Measurements from ENCODE around the gene DACH1.

The DACH1 gene

DNA sequence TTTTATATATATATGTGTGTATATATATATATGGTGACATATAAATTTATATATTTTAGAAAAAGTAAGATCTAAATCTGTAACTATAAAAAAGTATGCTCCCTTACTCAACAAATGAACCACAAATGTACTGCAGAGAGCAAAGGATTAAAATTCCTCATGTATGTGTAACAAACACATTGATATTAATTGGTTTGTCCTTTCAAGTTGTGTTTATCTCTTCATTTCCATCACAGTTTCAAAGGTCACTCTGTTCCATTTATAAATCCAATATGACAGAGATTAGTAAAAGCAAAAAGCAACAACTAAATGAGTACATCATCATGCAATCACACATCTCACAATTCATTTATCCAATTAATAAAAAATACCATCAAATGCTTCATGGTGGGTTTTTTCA lies 247.9 kb downstream of the DACH1 start:
- no peak for DNase-seq

DNA sequence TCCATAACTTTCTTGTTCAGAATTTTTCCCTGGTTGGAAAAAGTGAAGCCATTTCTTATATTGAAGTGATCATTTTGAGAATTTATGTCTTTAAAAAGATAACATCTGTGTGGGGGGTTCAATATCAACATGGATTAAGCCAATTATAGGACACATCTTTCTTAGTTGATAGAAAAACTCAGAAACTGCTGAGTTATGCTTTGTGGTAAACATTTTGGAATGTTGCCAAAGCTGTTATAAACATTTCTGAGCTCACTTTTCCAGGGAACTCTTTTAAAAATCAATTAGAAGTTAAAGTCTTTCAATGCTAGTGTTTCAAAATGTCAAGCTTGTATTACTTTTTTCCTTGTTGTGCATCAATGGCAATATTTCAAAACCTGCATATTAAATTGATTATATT lies 248.8 kb downstream of the DACH1 start:
- no peak for DNase-seq

DNA sequence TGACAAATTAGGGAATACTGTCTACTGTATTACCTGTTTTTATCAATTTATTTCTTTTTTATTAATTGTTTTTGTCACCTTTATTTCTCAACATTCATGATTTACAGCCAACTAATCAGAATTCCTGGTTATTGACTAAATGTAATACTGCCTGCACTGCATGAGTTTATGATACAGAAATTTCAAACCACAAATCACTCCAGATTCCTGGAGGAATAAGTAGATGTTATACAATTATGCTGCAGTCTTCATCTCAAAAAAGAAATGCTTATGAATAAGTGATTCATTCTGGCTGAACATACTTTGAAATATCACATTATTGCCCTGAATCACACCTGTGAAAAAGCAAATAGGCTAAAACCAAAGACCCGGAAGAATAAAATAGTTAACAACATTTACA lies 249.7 kb downstream of the DACH1 start:
- no peak for DNase-seq

DNA sequence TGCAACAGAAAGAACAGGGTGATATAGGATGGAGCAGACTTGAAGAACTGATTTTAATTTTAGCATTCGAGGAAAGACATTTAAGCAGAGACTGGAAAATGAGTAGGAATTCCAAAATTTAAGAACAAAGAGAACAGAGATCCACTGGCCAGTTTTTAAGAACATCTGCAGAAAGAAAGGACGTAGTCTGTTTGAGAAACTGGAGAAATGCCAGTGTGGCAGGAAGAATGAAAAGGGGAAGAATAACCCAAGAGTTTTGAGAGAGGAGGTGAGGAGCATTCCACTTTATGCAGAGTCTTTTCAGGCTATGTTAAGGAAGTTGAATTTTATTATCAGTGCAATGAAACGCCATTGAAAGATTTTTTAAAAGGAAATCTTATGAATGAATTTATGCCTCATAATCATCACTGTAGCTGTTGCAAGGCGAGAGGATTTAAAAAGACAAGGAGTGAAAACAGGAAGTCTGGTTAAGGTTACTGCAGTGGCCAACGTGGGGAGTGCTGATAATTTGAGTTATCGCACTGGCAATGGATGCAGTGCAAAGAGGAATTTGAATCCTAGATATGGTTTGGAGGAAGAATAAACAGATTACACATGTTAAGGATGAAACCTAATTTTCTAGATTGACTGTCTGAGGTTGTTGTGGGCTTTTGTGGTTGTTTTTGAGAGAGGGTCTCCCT lies 253.8 kb downstream of the DACH1 start:
- no peak for DNase-seq

DNA sequence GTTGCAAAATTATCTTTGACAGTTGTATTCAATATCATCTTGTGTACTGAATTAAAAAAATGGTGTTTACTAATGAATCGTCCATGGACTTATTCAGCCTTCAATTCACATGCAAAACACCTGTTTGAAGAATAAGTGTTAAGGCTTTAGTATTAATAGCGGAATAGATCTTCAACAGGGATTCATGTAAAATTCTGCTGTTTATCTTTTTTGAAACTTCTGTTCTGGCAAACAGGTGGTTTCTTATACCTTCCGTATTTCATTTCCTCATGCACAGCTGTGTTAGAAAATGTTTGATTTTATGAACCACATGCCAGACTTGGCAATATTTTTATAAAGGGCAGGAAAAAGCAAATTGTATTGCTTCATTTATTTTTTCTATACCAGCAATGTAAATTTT lies 255.7 kb downstream of the DACH1 start:
- DNase-seq, result no peak

DNA sequence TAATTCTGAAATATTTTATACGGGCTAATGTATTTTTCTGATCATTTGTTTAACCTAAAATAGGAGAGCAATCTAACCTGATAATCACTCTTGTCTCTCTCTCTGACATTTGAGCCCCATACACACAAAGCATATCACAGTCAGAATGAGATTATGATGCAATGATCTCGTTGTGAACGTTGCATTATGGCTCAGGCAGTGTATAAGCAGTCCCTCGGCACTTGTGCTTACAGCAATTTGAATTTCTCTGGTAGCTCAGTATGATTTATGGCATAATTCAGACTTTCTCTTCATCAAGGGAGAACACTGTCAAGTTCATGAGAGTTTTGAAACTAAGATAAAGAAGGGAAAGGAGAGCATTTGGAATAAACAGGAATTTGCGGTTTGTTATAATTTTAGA lies 256.1 kb downstream of the DACH1 start:
- DNase-seq, result peak in 1 of 2 experiments; percentile 27

DNA sequence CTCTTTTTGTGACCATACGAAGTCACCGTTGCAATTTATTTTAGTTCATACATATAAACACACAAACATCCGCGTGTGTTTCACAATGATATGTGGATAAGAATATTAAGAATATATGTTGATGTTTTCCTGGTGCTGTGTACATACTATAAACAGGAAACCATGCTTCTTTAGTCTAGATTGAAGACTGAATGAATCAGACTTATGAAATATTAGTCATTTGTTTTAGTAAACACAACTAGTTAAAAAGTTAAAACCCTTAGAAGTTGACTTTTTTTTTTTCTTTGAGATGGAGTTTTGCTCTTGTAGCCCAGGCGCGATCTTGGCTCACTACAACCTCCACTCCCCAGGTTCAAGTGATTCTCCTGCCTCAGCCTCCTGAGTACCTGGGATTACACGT lies 257.7 kb downstream of the DACH1 start:
- DNase-seq, result no peak

DNA sequence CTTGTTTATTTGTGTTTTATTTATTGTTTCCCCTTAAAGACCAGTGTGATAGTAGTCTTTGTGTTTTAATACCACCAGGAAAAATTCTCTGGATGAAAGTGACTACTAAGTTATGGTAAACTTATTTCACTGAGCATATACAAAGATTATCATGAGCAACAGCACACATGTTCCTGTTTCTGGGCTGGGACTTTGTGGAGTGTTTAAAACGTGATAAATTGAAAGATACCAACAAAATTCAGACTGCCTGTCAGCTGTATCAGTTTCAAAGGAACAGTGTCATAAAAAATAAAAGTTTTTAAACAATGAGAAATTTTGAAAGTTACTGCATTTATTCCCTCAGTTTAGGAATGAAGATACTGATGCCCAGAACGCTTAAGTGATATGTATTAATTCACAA lies 259.4 kb downstream of the DACH1 start:
- no peak for DNase-seq

DNA sequence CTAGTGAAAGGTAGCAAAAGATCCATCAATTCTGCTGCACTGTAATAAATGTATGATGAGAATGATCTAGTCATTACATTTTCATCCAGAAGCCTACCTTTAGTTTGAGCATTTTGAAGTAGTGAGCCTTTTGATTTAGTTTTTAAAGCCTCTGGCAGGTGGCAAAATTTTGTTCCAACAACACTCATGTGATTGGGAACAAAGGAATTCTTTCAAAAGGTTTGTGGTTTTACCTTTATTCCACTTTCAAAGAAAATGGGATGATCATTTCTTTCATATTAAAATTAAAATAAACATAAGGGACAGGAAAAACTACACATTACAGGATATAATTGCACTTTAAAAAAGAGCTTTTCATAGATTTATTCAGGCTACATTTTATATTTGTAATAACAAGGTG lies 260.2 kb downstream of the DACH1 start:
- no peak for DNase-seq

DNA sequence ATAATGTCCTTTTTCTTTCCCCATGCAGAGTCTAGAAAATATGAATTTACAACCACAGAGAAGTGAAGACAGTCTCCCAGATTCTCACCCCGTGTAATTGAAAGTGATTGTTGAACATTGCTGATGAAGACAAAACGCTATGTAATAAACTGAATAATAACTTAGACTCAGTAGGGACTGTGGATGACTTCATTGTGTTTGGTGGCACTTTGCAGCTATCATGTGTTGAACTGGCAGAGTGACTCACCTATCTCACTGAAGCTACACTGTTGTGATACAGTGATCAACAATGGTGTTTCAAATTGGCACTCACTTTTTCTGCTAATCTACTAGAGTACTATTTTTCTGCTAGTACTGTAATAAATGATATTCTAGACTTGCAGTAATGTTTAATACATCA lies 261.3 kb downstream of the DACH1 start:
- DNase-seq, result no peak

DNA sequence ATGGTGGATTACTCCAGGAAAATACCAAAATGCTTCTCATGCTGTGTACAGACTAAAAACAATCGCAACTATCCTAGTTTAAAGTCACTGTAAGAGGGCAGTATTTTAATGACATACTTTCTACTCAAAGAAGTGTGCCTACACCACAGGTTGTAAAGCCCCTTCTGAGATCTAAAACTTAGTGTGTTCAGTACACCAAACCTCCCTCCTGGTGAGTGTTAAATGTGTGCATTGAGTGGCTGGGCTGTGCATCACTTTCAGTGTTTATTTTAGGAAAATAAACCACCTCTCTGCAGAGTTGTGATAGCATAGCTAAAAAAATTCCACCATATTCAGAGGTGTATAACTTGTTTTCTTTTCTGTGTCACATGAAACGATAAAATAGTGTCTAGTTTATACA lies 263.7 kb downstream of the DACH1 start:
- peak in 1 of 2 experiments; percentile 19 for DNase-seq

DNA sequence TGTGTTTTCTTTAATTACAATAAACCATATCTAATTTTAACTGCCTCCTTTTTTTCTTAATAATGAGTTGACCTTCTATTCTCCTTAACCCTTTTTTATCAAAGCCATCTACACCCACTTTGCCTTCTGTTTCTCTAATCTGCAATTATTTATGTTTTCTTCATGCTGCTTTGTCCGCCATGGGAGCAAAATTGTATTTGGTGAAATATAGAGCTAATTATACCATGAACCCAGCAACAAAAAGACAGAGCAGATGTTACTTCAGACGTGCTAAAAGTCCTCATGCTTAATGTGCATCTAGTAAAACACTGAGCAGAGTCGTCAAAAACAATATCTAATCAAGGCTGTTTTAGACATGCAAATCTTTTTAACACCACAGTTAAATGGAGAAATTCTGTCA lies 264.7 kb downstream of the DACH1 start:
- peak; percentile 82 to 83 for DNase-seq

DNA sequence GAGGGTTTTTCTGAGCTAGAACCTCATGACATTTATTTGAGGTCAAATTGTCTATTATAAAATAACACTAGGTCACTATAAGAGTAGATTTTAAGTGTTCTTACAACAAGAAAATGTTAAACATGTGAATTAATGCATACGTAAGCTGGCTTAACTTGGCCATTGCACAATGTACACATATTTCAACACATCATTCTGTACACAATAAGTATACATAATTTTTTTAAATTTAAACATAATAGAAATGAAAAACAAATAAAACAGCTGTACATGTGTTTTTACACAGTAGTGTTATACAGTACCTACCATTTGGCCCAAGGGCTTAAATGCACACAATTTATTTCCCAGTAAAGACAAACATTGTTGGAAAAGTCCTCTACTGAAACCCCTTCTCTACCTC lies 269.9 kb downstream of the DACH1 start:
- DNase-seq, result no peak

DNA sequence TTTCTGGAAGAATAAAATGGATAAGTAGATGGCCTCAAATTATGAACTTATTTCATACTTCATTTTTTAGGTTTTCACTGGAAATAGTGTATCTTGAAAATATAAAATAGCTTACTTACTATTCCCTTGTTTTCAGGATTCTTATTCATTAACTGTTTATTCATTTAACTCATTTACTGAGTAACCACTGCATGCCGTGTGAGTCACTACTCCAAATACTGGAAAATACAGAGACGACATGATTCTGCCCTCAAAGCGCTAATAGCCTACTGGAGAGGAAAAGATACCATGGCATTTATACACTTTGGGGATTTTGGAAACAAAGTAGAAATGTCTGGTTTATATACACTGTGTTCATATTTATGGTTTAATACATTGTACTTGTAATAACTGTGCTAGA lies 270.9 kb downstream of the DACH1 start:
- DNase-seq, result no peak

DNA sequence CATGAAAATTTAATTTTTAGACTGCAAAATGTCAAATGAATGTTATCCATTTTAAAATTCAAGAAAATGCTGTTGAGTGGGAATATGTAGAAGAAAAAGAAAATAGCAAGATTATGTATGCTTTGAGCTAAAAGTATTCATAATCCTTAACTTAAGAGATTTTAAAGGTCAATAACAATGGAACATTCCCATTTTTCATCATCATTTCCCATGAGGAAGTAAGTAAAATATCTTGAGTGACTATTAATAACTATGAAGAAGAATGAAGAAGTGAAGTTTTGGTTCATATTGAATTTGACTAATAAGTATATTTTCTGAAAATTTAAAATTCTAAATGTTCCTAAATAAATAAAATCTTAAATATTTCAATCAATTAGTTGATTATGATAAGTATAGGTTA lies 273.4 kb downstream of the DACH1 start:
- no peak for DNase-seq

DNA sequence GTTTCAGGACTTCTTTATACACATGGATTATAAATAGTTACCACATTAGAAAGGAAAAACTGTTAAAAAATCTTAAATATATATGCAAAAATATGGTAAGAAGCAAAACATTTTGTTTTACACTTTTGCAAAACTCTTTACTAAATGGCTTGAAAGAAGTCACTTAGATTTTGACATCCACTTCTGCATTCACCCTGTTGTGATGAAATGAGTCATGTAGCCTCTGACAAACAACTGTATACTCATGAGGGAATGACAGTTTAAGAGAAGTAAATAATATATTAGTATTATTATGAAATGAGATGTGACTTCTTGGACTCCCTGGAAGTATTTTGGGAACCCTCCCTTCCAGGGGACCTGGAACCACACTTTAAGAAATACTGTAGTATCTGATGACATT lies 275.6 kb downstream of the DACH1 start:
- DNase-seq, result no peak

DNA sequence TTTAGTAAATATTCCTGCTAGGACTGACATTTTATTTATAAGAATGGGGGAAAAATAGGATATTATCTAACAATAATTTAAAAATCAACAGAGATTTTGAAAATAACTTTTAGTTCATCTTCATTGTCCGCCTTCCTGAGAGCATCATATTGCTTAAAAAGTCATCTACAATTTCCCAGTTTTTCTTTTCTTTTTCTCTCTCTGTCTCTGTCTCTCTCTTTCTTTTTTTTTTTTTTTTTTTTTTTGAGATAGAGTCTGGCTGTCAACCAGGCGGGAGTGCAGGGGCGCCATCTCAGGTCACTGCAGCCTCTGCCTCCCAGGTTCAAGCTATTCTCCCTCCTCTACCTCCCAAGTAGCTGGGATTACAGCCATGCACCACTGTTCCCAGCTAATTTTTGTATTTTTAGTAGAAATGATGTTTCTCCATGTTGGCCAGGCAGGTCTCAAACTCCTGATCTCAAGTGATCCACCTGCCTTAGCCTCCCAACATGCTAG lies 276.3 kb downstream of the DACH1 start:
- DNase-seq, result no peak

DNA sequence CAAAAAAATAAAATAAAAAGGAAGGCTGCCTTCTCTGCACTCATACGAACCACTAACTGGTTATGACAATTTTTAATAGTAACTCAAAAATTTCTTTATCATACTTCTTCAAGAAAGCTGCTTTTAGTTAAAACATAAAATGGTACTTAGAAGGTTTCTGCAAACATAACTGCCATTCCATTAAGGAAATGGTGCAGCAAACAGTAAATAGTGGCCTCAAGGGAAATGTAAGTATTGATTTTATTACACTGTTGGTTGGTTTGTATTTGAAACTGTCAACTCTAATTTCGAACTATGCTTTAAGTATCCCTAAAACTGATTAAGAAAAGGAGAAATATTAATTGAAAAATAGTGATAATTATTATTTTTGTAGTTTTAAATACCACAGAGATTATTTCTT lies 278.0 kb downstream of the DACH1 start:
- DNase-seq, result peak in 1 of 2 experiments; percentile 55

DNA sequence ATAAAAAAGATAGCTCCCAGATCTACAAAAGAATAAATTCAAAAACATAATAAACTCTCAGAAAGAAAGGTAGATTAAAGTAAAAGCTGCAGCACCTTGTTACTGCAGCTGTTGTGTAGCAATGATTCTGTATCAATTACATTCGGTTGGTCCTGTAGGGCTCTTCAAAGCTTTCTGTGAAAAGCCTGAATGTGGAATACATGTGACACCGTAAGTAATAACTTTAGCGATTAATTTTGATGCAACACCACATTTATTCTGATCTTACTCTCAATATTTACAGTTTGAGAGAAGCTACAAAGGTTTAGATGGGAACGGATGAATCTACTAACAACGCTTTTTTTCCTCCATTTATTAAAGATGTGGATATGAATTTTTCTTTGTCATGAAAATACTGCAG lies 279.2 kb downstream of the DACH1 start:
- DNase-seq, result no peak

DNA sequence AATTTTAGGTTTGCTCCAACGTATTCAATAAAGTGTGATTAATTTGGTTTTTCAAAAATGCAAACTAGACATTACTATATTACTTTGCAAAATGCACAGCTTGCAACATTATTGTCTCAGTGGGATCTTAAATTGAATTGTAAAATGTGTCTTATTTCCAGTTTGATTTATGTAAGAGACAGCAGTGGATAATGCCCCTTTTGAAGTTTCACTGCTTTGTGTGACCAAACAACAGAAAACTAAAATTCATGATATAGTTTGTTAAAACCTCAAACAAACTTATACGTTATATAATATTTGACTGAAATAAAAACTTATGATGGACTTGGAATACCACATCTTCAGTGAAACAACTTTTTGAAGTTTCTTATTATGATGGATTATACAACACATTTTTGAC lies 279.8 kb downstream of the DACH1 start:
- no peak for DNase-seq

DNA sequence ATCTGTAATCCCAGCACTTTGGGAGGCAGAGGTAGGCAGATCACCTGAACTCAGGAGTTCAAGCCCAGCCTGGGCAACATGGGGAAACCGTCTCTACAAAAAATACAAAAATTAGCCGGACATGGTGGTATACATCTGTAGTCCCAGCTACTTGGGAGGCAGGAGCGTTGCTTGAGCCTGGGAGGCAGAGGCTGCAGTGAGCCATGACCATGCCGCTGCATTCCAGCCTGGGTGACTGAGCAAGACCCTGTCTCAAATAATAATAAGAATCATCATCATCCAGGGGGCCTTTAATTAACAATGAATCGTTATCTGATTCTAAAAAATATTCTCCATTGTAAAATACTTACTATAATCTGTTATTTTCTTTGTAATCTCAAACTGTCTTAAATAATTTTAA lies 283.4 kb downstream of the DACH1 start:
- no peak for DNase-seq

DNA sequence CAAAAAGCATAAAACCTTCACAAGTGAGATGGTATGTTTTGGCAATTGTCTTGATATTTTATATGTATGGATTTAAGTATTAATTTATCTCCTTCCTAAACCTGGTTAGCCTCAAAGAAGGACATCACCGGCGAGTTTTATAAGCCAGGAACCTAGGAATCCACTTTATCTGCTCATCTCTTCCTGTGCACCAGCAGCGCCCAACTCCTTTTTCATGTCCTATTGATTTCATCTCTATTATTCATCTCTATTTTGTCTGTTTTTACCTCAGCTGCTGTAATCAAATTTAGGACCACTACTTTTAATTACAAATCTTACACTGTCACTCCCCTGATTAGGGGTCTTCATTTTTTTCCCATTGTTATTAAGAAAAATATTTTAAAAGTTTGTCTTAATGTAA lies 286.4 kb downstream of the DACH1 start:
- DNase-seq, result no peak

DNA sequence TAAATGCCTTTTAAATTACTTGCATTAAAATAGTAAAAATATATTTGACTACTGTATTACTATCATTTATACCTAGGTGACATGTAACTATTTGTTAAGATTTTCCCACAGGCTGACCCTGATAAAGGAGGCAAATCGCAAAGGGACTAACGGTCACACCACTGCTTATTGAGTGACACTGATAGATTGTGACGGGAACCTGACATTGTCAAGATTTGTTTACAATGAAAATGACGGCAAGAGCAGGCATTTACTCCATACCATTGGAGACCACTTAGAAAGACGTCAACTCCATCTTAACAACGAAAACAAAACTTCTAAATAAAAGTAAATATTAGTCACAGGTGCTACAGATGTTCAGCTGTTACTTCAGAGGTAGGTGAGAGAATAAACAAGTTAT lies 289.0 kb downstream of the DACH1 start:
- DNase-seq, result no peak

DNA sequence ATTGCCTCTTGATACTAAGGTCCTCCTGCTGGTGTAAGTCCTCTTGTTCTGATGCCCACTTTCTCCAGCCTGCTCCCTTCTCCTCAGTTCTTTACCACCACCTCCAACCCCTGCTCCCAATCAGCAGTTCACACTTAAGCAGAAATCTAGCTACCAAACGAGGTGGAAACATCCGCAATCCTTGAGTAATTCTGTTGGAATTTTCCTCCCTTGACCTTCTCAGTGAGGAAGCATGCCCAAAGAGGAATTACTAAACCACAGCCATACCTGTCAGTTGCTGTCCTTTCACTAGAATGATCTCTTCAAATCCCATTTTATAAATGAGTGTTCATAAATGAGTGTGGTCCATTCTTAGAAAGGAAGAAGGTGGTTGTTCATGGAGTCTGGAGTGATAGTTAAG lies 289.9 kb downstream of the DACH1 start:
- DNase-seq, result no peak

DNA sequence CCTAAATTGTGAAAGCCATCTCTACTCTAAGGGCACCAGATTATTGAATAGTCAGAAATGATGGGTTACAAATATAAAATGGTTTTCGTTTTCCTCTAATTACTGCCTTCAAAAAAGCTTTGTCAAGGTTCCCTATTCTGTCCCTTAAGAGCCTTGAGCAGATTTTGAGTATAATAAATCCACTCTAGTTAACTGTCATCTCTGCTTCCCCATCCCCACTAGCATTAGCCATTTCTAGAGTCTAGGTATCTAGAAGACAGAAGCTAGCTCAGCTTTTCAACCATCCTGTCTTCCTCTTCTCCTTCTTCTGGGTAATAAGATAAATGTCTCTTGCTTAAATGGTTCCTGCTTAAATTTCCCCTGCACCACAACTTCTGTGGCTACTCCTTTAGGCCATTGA lies 290.4 kb downstream of the DACH1 start:
- DNase-seq, result no peak

DNA sequence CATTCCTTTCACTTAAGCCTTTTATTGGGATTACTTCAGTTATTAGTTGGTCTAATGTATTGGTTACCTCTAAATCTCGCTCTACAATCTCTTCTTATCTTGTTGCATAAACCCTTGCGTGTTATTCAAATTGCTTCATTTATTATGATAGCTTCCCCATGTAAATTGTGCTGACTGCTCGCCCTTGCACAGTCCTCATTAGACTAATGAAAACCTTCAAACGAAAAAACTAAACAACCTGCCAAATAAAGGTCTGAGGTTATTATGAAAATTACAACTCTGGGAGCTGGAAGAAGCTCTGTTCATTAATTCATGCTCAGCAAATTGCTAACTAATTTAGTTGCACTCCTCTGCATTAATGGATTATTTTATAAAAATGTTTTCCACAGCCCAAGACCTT lies 320.1 kb downstream of the DACH1 start:
- DNase-seq, result no peak
